HS-27A (cell line): ENCODE data around the gene LAMTOR5.
A peak's percentile ranks its signal among the peaks of the same experiment; 100 is the strongest.
"Not testable (repeated sequence)": the region's sequence is repeated elsewhere in the genome, so short reads cannot be mapped to it uniquely, and the experiment has no call there.

ENCODE experiments used
- DNase-seq: peaks from one replicate; pipeline ENCODE4 v3.0.0-alpha.2; 2012; ENCODE audit warnings: low read depth, missing footprints

LAMTOR5 gene

DNA sequence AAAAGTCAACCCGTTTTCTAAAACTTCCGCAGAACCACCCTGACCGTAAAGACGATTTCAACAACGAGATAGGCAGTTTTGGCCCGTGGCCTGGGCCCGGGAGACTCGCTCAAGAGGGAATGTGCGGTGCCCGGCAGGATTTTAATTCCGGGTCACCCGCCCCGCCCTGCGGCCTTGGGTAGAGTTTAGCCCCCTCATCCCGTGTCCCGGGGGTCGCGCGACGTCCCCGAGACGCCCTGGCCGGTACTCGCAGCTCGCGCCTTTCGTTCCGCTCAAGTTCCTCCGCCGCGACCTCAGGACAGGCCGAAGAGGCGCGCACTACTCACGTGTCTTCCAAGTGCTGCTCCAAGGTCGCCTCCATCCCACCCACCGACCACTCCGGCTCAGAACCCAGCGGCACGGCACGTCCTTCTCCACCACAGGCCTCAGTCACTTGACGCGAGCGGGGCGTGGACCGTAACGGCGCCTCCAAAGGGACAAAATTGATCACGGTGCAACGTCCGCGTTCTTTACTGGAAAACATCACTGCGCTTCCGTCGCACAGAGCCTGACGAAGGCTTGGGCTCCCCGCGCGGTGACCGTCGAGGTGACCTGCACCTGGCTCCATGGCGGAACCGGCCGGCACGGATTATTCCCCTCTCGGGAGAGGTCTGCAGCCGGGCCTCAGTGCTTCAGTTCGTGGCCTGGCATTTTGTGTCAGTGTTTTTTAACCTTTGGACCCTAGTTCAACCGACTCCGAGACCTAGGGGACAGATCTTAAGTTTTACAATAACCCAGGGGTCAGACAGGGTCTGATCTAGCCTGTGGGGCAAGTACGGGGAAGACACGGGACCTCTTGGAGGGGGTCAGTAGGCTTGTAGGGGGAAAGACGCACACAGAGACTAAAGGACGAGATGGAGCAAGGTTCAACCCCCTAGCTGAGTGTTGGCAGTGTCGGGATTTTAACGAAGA, at the start of gene LAMTOR5:
TSS of gene LAMTOR5 (minus strand) at position 435 of the 951 bp plus-strand sequence. CDS start at position 361, 74 bp downstream.
- peak; percentile 89 for DNase-seq

- no peak for DNase-seq
These were observed 49.7 kb upstream of the LAMTOR5 start for GRCh38 chr1:110457206-110457605.

GRCh38 chr1:110455151-110455550, 47.7 kb upstream of the LAMTOR5 start:
- DNase-seq = no peak

GRCh38 chr1:110454328-110454727, 46.8 kb upstream of the LAMTOR5 start:
- DNase-seq = no peak

DNA sequence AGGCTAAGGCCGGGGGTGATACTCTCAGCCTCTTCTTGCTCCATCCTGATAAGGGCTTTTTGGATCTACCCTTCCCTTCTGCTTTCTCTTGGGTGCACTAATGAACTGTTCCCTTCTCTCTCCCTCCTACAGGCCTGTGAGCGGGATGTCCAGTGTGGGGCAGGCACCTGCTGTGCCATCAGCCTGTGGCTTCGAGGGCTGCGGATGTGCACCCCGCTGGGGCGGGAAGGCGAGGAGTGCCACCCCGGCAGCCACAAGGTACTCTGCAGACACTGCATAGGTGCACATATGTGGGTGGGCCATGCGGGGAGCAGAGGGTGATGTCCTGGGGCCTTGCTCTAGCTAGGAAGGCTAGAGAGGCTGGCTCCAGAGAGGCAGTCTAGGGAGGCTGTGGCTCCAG, 46.3 kb upstream of the LAMTOR5 start:
- DNase-seq = no peak

- no peak for DNase-seq
These were observed 44.8 kb upstream of the LAMTOR5 start for GRCh38 chr1:110452330-110452729.

GRCh38 chr1:110450929-110451328, 43.4 kb upstream of the LAMTOR5 start, which contains the start of gene PROK1:
Gene PROK1 (plus strand): TSS chr1:110451149. CDS start chr1:110451217, 68 bp downstream.
- no peak for DNase-seq

DNA sequence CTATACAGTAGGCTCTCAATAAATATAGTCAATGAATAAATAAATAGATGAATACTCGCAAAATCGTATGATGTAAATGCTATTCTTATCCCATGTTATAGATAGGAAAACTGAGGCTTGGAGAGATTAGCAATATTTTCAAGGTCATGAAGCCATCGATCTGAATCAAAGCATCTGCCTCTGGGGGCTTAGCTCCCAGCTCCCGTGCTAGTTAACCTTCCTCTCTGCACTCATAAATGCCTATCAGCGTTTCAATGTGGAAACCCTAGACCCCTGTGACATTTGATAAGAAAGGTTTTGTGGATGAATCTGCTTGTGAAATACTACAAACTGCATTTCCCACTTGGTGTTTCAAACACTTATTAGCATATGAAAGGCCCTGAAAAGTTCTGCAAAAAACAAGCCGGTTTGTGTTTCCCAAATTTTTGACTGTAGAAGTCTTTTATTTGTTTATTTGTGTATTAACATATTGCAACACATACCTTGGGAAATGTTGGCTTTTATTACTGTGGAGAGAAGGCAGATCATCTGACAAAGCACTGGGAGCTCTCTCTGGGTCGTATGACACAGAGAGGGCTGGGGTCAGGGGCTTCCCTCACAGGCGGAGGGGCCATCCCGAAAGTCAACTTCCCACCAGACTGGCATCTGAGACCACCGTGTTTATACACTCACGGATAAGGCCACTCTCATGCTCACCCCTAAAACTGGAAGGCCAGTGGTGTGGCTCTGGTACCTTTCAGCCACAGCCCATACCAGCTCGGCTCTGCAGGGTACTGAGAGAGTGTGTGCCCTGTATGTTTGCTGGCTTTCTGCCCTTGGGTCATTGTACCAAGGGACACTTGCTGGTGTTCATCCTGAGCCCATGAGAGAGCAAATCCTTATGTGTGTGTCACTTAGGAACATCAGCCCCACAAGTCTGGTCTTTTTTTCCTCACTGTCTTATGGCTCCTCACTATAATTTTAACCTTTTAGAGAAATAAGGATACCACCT, 42.5 kb upstream of the LAMTOR5 start:
- no peak for DNase-seq

DNA sequence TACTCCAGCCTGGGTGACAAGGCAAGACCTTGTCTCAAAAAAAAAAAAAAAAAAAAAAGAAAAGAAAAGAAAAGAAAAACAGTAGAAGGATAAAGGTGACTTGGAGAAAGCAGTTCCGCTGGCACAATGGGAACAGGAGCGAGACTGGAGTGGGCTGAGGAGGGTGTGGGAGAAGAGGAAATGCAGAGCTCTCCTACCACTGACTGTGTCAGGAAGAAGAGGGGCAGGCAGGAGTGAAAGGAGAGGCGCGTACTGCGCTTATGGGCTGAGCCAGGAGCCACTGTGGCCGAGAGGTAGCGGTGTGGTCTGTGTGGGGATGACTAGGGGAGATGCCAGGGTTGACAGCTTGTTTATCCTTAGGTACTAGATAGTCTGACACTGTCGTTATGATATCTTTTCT, 37.1 kb upstream of the LAMTOR5 start:
- DNase-seq = no peak

DNA sequence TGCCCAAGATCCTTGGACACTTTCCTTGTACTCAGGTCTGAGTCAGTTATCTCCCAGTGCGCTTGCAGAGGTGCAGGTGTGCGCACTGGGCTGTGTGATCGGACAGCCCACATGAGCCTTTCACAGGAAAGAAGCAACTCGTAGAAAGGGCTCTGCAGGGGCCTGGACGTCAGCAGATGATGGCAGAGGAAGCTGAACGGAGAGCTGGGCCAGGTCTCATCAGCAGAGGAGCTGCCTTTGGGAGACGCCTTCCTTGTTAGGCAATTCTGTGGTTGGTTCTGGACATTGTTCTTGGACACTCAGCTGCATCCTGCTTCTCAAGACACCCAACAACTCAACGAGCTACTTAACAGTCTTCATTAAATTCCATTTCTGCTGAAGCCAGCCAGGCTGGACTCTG, 36.0 kb upstream of the LAMTOR5 start:
- DNase-seq = no peak

DNA sequence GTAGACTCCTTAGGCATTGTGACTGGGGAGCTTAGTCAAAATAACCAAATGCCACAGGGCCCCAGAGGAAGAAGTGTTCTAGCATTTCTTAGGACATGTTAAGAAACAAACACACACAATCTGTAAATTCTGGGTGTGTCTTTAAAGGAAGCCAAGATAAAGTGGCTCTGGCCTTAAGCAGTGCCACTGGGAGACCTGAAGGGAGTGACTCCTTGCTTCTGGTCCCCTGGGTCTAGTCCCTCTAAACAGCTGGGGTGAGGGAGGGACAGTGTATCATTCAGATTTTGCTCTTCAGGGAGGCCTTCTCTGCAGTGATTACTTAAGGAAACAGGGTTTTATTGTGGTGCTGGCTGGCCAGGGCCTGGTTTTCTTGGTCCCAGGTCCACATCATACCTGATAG, 34.4 kb upstream of the LAMTOR5 start:
- no peak for DNase-seq

DNA sequence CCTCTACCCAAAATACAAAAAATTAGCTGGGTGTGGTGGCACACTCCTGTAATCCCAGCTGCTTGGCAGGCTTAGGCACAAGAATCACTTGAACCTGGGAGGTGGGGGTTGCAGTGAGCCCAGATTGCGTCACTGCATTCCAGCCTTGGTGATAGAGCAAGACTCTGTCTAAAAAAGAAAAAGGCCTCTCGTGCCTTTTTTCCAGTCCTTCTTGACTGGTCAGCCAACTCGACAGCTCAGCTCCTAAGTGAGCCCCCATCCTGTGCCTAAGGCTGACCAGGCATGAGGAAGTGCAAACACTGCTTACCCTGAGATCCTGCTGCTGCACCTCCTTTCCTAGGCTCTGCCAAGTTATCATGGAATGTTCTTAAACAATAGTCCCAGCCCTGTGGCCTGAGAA, 33.4 kb upstream of the LAMTOR5 start:
- no peak for DNase-seq

DNA sequence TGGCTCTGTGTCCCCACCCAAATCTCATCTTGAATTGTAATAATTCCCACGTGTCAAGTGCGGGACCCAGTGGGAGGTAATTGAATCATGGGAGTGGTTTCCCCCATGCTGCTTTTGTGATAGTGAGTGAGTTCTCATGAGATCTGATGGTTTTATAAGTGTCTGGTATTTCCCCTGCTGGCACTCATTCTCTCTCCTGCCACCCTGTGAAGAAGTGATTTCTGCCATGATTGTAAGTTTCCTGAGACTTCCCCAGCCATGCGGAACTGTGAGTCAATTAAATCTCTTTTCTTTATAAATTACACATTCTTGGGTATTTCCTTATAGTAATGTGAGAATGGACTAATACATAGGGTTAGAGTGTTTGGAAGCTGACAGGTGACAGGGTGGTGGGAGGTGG, 32.4 kb upstream of the LAMTOR5 start:
- not testable (repeated sequence) for DNase-seq

DNA sequence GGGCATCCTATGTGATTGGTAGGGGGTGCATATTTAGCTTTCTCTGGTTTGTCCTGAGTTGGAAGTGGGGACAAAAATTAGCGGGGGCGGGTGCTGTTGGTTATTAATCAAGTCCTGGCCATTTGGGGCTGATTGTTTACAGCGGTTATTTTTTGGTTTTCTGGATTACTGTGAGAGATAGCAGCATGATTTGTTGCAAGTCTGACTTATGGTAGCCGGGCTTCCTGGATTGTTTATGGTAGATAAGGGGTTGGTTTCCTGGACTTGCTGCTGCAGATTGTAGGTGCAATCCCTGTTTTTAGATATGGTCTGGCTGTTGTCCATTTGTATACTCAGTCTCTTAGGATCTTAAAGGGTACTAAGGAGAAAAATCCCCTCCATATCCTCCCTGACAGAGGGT, 31.4 kb upstream of the LAMTOR5 start:
- DNase-seq = no peak

- not testable (repeated sequence) for DNase-seq
These were observed 30.3 kb upstream of the LAMTOR5 start for GRCh38 chr1:110437645-110438299.

DNA sequence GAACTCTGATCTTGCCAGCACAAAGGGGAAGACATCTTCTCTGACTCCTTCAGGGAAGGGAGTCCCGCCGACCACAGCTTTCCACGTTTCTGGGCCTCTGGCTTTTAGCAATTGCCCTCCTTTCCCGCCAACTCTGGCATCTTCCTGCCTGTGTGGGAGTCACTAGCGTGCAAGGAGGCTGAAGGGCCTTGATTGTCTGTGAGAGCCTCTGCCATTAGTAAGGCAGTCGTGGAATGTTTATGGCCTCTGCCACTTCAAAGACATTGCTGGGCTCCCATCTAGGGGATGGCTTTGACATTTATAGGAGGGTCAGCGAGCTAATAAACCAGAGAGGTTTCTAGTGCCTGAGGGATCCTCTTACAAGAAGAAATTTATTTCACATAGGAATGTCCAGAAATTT, 29.1 kb upstream of the LAMTOR5 start:
- DNase-seq = no peak

DNA sequence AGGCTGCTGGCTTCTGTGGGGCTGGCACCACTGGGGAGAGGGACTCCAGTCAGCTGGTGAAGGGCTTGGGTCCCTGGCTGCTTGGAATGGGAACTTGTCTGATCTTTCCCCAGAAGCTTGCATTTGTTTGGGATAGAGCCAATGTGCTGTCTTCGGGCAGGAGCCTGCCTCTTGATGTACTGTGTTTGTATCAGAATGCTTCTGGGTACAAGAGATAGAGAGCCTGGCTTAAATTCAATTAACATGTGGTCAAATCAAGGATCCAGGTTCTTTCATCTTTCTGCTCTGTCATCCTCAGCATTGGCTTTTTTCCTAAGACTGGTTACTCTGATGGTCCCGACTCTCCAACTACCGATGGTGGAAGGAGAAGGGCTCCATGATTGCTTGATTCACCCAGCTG, 27.5 kb upstream of the LAMTOR5 start:
- no peak for DNase-seq

DNA sequence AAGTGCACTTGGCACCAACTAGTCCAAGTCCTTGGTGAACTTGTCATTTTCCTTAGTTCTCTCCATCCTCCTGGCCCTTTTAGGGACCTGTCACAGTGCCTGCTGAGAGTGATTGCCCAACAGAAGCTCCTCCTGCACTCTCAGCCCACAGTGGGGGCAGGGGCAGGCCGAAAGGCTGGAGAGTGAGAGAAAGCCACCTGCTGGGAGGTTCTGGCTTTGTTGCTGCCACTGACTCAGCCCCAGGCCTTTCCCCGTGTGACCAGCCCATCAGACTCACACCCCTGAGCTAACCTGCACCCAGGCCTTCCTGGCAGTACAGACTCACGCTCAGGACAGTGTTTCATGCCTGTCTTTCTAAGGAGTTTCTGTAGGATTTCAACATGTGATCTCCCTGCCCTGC, 26.3 kb upstream of the LAMTOR5 start:
- DNase-seq = no peak

GRCh38 chr1:110433213-110433612, 25.7 kb upstream of the LAMTOR5 start:
- no peak for DNase-seq

GRCh38 chr1:110430901-110431300, 23.4 kb upstream of the LAMTOR5 start:
- DNase-seq = no peak

GRCh38 chr1:110430366-110430765, 22.9 kb upstream of the LAMTOR5 start:
- DNase-seq = no peak

DNA sequence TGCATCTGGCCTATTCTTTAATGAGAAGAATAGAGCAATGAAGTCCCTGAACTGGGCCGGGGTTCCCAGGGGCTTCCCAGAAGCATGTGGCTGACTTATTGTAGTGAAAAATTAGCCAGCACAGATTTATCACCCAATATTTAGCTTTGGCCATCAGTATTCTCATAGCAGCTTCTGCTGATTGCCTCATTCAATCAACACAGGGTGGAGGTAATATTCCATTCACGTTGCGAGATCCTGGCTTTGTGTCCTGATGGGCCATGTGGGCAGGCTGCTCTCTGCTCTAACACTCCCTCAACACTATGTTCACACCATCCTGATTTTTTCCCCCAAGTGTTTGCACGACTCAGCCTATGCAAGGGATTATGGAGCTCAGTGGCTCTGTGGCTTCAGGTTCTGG, 21.5 kb upstream of the LAMTOR5 start:
- DNase-seq = no peak
